Measurements from ENCODE around the gene CD80. TPM values are rescaled to one million over a fixed set of nuclear protein-coding genes. Genes with fewer than 3 reads are reported as not detected.

Gene CD80
- total and polyA plus RNA-seq, 2 of the 8 experiments (the other 6 are each of a cell fraction or from before 2014, with no cell fraction given) = 0.11 TPM; not detected in 1

- TF ChIP-seq CHD7 (IDR thresholded peaks at IDR 0.05; ENCODE audit: insufficient replicate concordance, low read length) (no peak), CHD1 (IDR thresholded peaks at IDR 0.05; ENCODE audit: low read depth, low read length) (no peak), CEBPB (IDR thresholded peaks at IDR 0.05; ENCODE audit: low read depth, low read length) (no peak), JUND (IDR thresholded peaks at IDR 0.05; ENCODE audit: low read length) (no peak), BCL11A (IDR thresholded peaks at IDR 0.05; ENCODE audit: low read depth in 2 of 2, low read length in 2 of 2) (no peak), SP4 (IDR thresholded peaks at IDR 0.05; ENCODE audit: low read length) (no peak), GABPA (IDR thresholded peaks at IDR 0.05; ENCODE audit: borderline replicate concordance, insufficient read depth, low read length) (no peak), CBX5 (IDR thresholded peaks at IDR 0.05; ENCODE audit: low read depth, low read length) (no peak), SP2 (IDR thresholded peaks at IDR 0.05; ENCODE audit: low read length) (no peak), EP300 (IDR thresholded peaks at IDR 0.05; ENCODE audit: borderline replicate concordance in 1 of 2, low read depth in 2 of 2, low read length in 2 of 2) (no peak)
Observed at GRCh38 chr3:119500265-119500664, 59.1 kb downstream of the CD80 start (continued).
